ENCODE measurements around the gene MYH9. TPM values are rescaled to one million over a fixed set of nuclear protein-coding genes. Genes with fewer than 3 reads are reported as not detected.
"Not testable (repeated sequence)": the region's sequence is repeated elsewhere in the genome, so short reads cannot be mapped to it uniquely, and the experiment has no call there.

MYH9 gene
- total RNA-seq, 1 experiment from 2014 or later, result 117 TPM

DNA sequence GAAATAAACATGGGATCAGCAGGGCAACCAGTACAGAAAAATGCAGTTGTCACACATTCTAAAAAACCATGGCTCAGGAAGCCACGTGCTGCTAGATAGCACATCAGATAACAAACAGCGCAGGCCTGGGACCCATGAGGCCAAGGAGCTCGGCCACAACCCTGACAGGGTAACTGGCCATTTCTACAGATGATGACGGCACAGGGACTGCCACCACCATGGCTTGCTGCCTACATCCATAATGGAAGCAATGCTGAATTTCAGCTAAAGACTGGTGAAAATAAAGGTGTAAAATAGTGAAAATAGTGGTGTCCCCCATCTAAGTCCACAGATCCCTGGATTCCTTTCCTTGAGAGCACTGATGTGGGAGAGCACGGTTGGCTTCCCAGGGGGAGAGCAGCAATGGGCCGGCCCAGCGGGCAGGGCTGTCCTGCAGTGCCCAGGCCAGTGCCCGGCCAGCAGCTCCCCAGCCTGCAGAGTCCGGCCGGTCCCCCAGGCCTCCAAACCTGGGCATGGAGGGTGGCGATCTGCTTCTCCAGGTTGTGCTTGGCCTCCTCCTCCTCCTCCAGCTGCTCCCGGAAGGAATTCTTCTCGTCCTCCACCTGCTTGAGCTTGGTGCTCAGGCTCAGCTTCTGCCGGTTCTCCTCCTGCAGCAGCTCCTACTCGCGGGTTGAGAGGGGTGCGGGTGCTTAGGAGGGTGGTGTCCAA lies 94.8 kb downstream of the MYH9 start:
- no peaks in the 10 kb centered on the region for H3K27me3 ChIP-seq (ENCODE audit: control insufficient read depth, insufficient read depth, low read length)
- no peak overlapping the region for H3K4me3 ChIP-seq (ENCODE audit: insufficient read depth, low read depth, low read length)
- DNase-seq, result peak; percentile 48
- peaks cover 73% of the 10 kb centered on the region for H3K36me3 ChIP-seq (replicated peaks; ENCODE audit: control insufficient read depth, insufficient read depth, low read length)

DNA sequence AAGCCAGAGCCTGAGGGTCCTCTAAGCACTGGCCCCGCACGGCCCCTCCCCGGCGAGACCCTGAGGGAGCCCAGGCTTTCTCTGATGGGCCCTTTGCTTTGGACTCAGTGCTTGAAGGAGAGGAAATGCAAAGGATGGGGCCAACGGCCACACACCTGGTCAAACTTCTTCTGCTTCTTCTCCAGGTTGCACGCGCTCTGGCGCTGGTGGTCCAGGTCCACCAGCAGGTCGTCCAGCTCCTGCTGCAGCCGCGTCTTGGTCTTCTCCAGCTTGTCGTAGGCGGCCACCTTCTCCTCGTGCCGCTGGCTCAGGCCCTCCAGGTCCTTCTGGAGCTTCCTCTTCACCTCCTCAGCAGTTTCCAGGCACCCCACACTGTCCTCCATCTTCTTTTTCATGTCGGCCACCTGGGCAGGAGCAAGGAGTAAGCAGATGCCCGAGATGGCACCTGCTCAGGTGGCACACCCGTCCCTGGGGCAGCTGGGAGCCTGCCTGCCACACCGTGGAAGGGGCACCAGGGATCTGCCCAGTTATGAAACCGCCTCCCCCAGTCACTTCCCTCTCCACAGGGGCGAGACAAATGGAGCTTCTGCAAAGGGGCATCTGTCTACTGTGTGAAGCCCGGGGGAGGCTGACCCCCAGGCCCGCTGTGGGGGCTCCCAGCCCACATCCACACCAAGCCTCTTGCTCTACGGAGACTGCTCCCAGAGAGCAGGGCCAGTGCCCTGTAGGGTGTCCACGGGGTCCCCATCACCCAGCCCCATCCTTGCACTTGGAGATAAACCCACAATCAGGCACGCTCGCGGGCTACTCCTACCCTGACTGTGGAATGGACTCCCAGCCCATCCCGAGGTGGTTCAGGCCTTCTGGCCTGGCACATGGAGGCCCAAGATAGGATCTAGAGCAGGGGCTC lies 95.7 kb downstream of the MYH9 start:
- DNase-seq, result peak; percentile 47
- Histone ChIP-seq H3K36me3 (replicated peaks; ENCODE audit: control insufficient read depth, insufficient read depth, low read length) (peaks cover 67% of the 10 kb centered on the region), H3K4me3 (ENCODE audit: insufficient read depth, low read depth, low read length) (no peak overlapping the region), H3K27me3 (ENCODE audit: control insufficient read depth, insufficient read depth, low read length) (no peaks in the 10 kb centered on the region)

- not testable (repeated sequence) for H3K27me3 ChIP-seq (ENCODE audit: control insufficient read depth, insufficient read depth, low read length); H3K4me3 ChIP-seq (ENCODE audit: insufficient read depth, low read depth, low read length); DNase-seq
- H3K36me3 ChIP-seq (replicated peaks; ENCODE audit: control insufficient read depth, insufficient read depth, low read length), result peaks cover 63% of the 10 kb centered on the region
These were observed 97.2 kb downstream of the MYH9 start for GRCh38 chr22:36290391-36291075.

DNA sequence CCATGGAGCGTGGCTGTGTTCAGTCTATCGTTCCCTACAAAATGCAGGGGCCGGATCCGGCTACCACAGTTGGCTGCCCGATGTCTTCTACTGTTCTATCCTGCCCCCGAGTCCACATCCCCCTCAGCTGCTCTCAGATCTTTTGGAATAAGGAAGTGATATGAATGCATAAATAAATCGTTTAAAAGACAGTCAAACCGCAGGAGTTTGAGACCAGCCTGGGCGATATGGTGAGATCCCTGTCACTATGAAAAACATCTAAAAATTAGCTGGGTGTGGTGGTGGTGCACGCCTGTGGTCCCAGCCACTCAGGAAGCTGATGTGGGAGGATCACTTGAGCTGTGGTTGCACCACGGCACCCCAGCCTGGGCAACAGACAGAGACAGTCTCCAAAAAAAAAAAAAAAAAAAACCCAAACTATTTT lies 97.8 kb downstream of the MYH9 start:
- peaks cover 63% of the 10 kb centered on the region for H3K36me3 ChIP-seq (replicated peaks; ENCODE audit: control insufficient read depth, insufficient read depth, low read length)
- H3K4me3 ChIP-seq (ENCODE audit: insufficient read depth, low read depth, low read length); H3K27me3 ChIP-seq (ENCODE audit: control insufficient read depth, insufficient read depth, low read length); DNase-seq: not testable (repeated sequence)

DNA sequence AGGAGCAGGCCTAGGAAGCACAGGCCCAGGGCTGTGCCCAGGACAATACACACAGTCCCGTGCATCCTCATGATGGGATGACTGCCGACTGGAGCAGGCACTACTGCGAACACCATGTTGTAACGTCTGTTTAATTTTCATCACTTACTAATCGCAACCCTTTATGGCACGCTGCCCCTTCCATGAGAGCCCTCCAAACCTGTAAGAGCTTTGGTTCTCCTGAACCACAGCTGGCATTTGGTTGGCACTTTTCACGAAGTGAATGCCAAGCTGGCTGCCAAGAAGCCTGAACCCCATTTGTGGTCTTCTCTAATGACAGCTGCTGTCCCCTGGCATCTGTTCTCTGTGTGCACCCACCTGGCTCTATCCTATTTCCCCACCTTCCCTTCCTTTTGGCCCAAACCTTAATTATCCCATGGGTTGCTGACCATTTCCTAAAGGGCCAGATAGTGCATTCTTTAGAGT lies 98.3 kb downstream of the MYH9 start:
- DNase-seq, result peak; percentile 20
- Histone ChIP-seq H3K36me3 (replicated peaks; ENCODE audit: control insufficient read depth, insufficient read depth, low read length) (peaks cover 63% of the 10 kb centered on the region), H3K27me3 (ENCODE audit: control insufficient read depth, insufficient read depth, low read length) (no peaks in the 10 kb centered on the region), H3K4me3 (ENCODE audit: insufficient read depth, low read depth, low read length) (no peak overlapping the region)

DNA sequence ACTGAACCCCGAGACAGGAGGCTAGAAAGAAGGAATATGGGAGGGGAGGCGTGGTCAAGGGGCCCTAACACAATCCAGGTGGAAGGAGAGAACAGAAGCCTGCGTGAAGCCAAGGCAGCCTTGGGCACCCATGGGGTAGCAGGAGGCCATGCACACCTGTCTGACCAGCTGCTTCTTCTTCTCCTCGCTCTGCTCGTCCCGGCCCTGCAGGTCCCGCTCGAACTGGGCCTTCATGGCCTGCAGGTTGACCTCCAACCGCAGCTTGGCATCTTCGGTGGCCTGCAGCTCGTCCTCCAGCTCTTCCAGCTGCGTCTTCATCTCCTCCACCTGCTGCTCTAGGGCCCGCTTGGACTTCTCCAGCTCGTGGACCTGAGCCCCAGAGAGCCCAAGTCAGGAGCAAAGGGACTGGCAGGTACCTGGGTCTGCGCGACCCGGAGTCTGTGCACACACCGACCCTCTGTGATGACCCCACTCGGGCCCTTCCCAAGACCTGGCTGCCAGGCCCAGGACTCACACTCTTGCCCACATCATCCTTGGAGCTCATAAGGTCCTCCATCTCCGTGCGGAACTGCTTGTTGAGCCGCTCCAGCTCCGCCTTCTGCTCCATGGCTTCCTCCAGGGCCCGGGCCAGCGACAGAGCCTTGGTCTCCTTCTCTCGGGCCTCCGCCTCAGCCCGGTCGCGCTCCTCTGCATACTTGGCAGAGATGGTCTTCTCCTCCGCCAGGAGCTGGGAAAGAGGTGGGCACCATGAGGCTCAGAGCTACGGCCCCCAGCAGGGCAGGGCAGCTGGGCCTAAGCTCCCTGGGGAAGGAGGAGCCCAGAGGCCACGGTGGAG lies 99.0 kb downstream of the MYH9 start:
- Histone ChIP-seq H3K4me3 (ENCODE audit: insufficient read depth, low read depth, low read length) (no peak overlapping the region), H3K36me3 (replicated peaks; ENCODE audit: control insufficient read depth, insufficient read depth, low read length) (peaks cover 63% of the 10 kb centered on the region), H3K27me3 (ENCODE audit: control insufficient read depth, insufficient read depth, low read length) (no peaks in the 10 kb centered on the region)
- peak; percentile 47 for DNase-seq

- DNase-seq, result peak; percentile 53
- Histone ChIP-seq H3K27me3 (ENCODE audit: control insufficient read depth, insufficient read depth, low read length) (no peaks in the 10 kb centered on the region), H3K36me3 (replicated peaks; ENCODE audit: control insufficient read depth, insufficient read depth, low read length) (peaks cover 57% of the 10 kb centered on the region), H3K4me3 (ENCODE audit: insufficient read depth, low read depth, low read length) (no peak overlapping the region)
These were observed 99.8 kb downstream of the MYH9 start for GRCh38 chr22:36287881-36288515.

- Histone ChIP-seq H3K4me3 (ENCODE audit: insufficient read depth, low read depth, low read length) (no peak overlapping the region), H3K36me3 (replicated peaks; ENCODE audit: control insufficient read depth, insufficient read depth, low read length) (peaks cover 50% of the 10 kb centered on the region), H3K27me3 (ENCODE audit: control insufficient read depth, insufficient read depth, low read length) (no peaks in the 10 kb centered on the region)
- peak; percentile 98 for DNase-seq
These were observed 101.4 kb downstream of the MYH9 start for GRCh38 chr22:36286096-36286957.

DNA sequence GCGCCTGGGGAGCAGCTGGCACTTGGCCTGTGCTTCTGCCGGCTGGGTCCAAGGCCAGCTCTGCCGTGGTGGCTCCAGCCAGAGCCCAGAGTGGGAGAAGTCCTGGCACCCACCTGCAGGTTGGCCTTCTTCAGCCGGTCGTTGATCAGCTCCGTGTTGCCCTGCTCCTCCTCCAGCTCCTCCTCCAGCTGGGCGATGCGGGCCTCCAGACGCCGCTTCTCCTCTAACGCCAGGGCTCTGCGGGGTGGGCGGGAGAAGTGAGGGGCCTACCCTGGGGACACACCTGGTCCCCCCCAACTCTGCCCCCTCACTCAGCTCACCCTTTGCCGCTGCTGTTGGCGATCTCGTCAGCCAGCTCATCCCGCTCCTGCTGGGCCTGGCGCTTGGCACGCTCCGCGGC lies 102.2 kb downstream of the MYH9 start:
- Histone ChIP-seq H3K4me3 (ENCODE audit: insufficient read depth, low read depth, low read length) (no peak overlapping the region), H3K36me3 (replicated peaks; ENCODE audit: control insufficient read depth, insufficient read depth, low read length) (peaks cover 50% of the 10 kb centered on the region), H3K27me3 (ENCODE audit: control insufficient read depth, insufficient read depth, low read length) (no peaks in the 10 kb centered on the region)
- DNase-seq, result peak; percentile 32

DNA sequence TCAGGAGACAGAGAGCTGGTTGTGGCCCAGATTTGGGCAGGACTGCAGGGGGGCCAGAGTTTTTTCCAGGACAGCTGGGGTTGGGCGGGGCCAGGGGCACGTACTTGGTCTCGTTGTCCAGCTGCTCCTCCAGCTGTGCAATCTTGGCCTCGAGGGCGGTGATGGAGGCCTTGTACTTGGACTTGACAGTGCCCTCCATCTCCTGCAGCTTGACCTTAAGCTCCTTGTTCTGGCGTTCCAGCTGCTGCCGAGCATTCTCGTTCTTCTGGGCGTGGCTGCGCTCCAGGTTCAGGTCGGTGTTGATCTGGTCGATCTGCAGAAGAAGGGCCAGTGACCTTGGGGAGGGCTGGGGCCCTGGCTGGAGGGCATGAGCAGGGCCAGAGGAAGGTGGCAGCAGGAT lies 102.8 kb downstream of the MYH9 start:
- DNase-seq, result peak; percentile 23

GRCh38 chr22:36284171-36284571 lies 103.6 kb downstream of the MYH9 start:
- H3K36me3 ChIP-seq (replicated peaks; ENCODE audit: control insufficient read depth, insufficient read depth, low read length), result peaks cover 43% of the 10 kb centered on the region
- no peak overlapping the region for H3K4me3 ChIP-seq (ENCODE audit: insufficient read depth, low read depth, low read length)
- DNase-seq, result peak; percentile 45
- H3K27me3 ChIP-seq (ENCODE audit: control insufficient read depth, insufficient read depth, low read length), result no peaks in the 10 kb centered on the region

More for the DNA sequence above, 102.8 kb downstream of the MYH9 start:
- Histone ChIP-seq H3K27me3 (ENCODE audit: control insufficient read depth, insufficient read depth, low read length) (no peaks in the 10 kb centered on the region), H3K4me3 (ENCODE audit: insufficient read depth, low read depth, low read length) (no peak overlapping the region), H3K36me3 (replicated peaks; ENCODE audit: control insufficient read depth, insufficient read depth, low read length) (peaks cover 50% of the 10 kb centered on the region)

DNA sequence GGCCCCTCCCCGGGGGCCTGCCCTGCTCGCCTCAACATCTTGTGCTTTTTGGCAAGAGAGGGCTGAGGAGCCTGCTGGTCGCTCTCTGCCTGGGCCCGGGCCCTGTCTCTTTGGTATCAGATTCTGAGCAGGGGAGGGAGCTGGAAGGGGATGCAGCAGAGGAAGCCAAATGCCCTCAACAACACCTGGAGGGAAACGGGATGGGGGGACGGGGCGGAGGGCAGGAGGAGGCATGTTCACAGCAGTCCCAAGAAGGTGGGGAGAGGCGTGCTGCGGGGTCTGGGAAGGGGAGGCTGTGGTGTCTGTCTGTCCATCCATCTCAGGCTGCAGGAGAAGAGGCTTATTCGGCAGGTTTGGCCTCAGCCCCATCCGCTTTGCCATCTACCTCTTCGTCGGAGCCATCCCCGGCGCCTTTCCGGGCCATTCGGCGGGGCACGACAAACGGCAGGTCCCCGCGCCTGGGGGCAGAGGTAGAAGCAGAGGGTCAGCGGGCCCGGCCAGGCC lies 105.4 kb downstream of the MYH9 start:
- Histone ChIP-seq H3K4me3 (ENCODE audit: insufficient read depth, low read depth, low read length) (no peak overlapping the region), H3K36me3 (replicated peaks; ENCODE audit: control insufficient read depth, insufficient read depth, low read length) (peaks cover 32% of the 10 kb centered on the region), H3K27me3 (ENCODE audit: control insufficient read depth, insufficient read depth, low read length) (no peaks in the 10 kb centered on the region)
- no peak for DNase-seq
